ENCODE results near the gene GGT7.

The GGT7 gene

DNA sequence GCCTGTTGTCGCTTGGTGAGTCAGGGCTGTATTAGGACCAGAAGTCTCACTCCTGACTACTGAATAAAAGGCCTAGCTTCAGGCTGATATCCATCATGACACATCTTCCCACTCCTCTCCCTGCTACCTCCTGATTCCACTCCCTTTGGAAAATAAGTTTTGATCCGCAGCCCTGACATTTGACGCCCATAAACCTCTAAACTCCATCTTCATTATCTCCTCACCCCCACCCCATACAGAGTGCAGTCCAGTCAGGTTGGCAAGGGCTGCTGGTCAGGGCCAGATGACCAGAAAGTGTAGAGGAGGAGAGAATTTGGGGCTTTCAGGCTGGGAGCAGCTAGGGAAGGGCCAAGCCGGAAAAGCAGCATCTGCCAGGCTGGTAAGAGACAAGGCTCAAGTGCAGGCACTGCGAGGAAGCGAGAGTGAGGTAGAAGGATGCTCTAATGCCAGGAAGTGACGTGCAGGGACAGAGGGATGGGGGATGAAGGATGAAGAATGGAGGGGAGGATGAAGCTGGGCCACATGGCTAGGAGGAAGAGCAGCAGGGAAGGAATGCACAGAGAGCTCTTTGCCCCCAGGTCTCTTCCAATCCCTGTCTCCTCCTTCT lies 1.2 kb downstream of the GGT7 start:
- TF ChIP-seq, protein P1, sequence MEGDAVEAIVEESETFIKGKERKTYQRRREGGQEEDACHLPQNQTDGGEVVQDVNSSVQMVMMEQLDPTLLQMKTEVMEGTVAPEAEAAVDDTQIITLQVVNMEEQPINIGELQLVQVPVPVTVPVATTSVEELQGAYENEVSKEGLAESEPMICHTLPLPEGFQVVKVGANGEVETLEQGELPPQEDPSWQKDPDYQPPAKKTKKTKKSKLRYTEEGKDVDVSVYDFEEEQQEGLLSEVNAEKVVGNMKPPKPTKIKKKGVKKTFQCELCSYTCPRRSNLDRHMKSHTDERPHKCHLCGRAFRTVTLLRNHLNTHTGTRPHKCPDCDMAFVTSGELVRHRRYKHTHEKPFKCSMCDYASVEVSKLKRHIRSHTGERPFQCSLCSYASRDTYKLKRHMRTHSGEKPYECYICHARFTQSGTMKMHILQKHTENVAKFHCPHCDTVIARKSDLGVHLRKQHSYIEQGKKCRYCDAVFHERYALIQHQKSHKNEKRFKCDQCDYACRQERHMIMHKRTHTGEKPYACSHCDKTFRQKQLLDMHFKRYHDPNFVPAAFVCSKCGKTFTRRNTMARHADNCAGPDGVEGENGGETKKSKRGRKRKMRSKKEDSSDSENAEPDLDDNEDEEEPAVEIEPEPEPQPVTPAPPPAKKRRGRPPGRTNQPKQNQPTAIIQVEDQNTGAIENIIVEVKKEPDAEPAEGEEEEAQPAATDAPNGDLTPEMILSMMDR (IDR thresholded peaks at IDR 0.05): no peak

DNA sequence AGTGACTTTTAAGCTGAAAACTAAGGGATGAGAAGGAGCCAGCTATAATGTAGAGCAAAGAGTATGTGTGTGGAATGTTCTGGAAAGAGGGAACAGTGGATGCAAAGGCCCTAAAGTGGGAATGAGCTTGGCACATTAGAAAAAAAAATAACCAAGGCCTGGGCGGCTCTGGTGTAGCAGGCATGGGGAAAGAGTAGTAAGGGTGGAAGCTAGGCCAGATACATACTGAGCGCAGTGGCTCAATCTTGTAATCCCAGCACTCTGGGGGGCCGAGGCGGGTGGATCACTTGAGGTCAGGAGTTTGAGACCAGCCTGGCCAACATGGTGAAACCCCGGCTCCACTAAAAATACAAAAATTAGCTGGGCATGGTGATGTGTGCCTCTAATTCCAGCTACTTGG lies 8.4 kb downstream of the GGT7 start:
- TF ChIP-seq, protein P1 (IDR thresholded peaks at IDR 0.05): no peak

DNA sequence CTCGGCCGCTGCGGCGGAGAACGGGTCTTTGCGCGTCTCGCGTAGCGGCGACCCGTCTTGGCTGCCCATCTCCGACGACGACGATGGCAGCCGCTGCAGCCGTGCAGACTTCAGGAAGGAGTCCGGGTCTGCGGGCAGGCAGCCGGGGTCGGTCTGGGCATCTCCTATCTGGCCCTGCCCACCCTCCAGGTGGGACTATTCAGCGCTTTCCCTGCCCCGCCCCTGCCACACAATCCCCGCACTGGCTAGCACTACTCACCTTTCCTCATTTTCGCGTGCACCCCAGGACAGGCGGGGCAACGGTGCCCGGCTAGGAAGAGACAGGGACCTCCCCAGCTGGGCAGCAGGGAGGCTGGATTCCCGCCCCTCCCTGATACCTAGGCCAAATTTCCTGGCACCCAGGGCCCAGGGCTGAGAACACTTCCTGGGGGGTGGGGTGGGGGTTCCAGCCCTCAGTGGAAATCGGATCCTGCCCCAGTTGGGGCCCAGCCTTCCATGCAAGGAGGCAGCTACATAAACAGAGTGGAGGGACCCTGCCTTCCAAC lies 9.2 kb downstream of the GGT7 start:
- TF ChIP-seq, protein P1 (IDR thresholded peaks at IDR 0.05): no peak

DNA sequence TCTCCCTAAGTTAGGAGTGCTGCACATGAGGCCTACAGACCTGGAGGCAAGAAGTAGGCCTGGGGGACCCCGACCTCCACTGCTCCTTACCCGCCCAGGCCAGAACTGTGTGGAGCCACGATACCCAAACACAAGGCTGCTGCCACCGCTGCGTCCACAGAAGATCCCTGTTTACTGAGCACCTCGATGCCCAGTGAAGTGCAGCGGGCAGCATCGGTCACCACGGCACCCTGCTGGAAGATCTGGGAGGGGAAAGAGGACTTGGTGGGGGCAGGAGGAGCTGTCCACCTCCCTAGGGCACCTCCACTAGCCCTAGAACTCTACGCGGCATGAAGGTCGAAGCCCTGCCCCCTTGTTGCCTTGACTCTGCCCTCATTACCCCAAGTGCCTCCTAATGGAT lies 9.9 kb downstream of the GGT7 start:
- TF ChIP-seq, protein P1 (IDR thresholded peaks at IDR 0.05): no peak

DNA sequence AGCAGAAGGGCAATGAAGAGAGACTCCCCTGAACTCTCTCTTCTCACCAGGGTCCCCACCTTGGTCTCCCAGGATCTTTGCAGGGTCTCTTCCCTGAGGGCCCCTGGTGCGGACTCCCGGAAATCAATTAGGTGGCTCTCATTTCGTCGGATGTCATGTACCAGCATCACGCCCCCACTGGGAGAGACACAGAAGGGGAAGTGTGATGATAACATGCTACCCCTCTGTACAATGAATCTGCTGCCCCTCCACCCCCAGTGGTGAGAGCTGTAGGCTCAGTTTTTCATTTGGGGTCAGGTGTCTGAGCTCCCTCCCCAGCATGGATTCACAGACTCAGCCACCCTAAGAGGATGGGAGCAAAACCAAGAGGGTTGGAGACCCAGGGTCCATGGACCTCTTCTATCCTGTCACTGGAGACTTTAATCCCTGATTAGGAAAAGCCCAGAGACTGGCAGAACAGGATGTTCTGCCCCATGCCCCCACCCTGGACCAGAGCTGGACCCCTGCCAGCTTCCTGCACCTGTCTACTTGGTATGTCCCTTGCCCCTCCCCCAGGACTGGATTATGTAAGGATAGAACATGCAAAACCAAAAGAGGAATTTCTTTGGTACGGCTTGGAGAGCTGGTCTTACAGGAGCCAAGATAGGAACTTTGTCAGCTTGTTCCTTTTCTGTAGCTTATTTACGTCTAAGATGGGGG lies 11.1 kb downstream of the GGT7 start:
- TF ChIP-seq, protein P1 (IDR thresholded peaks at IDR 0.05): no peak

DNA sequence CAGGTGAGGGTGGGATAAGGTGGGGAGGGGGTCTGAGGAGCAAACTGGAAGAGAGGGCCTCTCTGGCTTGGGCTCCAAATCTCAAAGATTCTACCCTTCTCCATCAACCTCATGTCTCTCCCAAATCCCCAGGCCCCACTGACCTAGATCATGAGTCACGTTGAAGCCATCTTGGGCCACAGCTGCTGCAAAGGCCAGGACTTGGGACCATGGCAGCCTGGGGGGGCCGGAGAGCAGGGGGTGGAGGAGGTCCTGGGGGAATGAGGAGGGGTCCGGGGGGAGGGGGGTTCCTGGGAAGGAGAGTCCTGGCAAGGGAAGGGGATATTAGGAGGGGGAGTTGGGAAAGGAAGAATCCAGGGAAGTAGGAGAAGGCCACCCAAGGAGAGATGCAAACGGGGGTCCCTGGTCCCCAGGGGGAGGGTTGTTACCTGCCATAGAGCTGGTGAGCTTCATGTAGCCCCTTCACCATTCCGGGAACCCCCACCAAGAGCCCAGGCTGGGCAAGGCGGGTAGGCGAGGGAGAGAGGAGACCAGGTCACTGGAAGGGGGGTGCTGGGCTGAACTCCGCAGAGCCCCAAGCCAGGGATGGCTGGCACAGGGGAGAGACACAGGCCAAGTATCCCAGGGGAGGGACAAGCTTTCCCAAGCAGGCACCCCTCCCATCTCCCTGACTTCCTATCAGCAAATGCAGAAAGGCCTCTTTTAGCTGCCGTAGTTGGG lies 12.7 kb downstream of the GGT7 start:
- TF ChIP-seq, protein P1 (IDR thresholded peaks at IDR 0.05): no peak

DNA sequence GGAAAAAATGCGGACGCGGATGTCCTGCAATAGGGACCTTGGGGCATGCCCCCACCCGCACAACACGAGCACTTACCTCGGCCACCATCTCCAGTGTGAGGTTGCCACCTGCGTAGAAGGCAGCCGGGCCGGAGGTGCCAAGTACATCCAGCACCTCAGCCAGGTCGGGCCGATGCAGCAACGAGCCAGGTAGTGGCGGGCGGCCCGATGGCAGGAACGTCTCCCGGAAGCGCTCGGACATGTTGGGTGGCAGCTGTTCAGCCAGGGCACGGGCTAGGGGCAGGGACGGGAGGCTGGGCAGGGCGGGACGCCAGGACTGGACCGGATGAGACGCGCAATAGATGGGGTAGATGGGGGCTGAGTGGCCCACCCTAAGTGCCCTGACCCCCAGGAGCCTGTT lies 13.3 kb downstream of the GGT7 start:
- TF ChIP-seq, protein P1 (IDR thresholded peaks at IDR 0.05): no peak

All from LNCAP (cell line).